Coronary artery (tissue), 2 donors: ENCODE data around the gene CRK.
"Not testable (repeated sequence)": the region's sequence is repeated elsewhere in the genome, so short reads cannot be mapped to it uniquely, and the experiment has no call there.

Experiments
- DNase-seq: peaks from one replicate; pipeline ENCODE4 v3.0.0-alpha.2; 2017; ENCODE audit warnings: low spot score
- H3K27ac ChIP-seq, 2 donors: fragments of 200-600 bp; sonication (generic); one replicate each; pipeline ENCODE4 v1.5.1; 2016 to 2019
- H3K4me3 ChIP-seq: fragments of 200-600 bp; sonication (generic); 2 replicates; pipeline ENCODE4 v1.5.1; 2016; ENCODE audit warnings: mild to moderate bottlenecking, moderate library complexity
- CTCF ChIP-seq: fragments of 200-600 bp; sonication (generic); IDR thresholded peaks from one replicate; pipeline ENCODE4 v1.5.1; 2019; ENCODE audit warnings: antibody characterized with exemption

CRK gene

GRCh38 chr17:1452836-1453235, 3.2 kb downstream of the CRK start:
- no peak for TF ChIP-seq CTCF
- H3K27ac ChIP-seq: no peak overlapping the region
- no peak for DNase-seq
- H3K4me3 ChIP-seq: no peak overlapping the region

GRCh38 chr17:1450261-1450660, 5.8 kb downstream of the CRK start:
- H3K27ac ChIP-seq, H3K4me3 ChIP-seq, DNase-seq: not testable (repeated sequence)

- Histone ChIP-seq H3K27ac (no peak overlapping the region), H3K4me3 (no peak overlapping the region)
- no peak for TF ChIP-seq CTCF
- DNase-seq: no peak
Observed at GRCh38 chr17:1449412-1449967, 6.5 kb downstream of the CRK start.

- no peak overlapping the region for H3K4me3 ChIP-seq
- no peak for DNase-seq
- no peak overlapping the region for H3K27ac ChIP-seq
- no peak for TF ChIP-seq CTCF
Observed at GRCh38 chr17:1447052-1447451, 9.0 kb downstream of the CRK start.

GRCh38 chr17:1446201-1446600, 9.8 kb downstream of the CRK start:
- H3K27ac ChIP-seq: no peak overlapping the region
- TF ChIP-seq CTCF: no peak
- no peak for DNase-seq
- H3K4me3 ChIP-seq: no peak overlapping the region

GRCh38 chr17:1445695-1446094, 10.3 kb downstream of the CRK start:
- H3K4me3 ChIP-seq, H3K27ac ChIP-seq, DNase-seq: not testable (repeated sequence)

GRCh38 chr17:1442721-1443120, 13.3 kb downstream of the CRK start:
- H3K4me3 ChIP-seq, H3K27ac ChIP-seq, DNase-seq: not testable (repeated sequence)

GRCh38 chr17:1442187-1442586, 13.8 kb downstream of the CRK start:
- Histone ChIP-seq H3K27ac (no peak overlapping the region), H3K4me3 (no peak overlapping the region)
- no peak for TF ChIP-seq CTCF
- DNase-seq: no peak

GRCh38 chr17:1440921-1441320, 15.1 kb downstream of the CRK start:
- no peak for TF ChIP-seq CTCF
- no peak overlapping the region for H3K4me3 ChIP-seq
- DNase-seq: no peak
- H3K27ac ChIP-seq: no peak overlapping the region
